IPS DF 6.9 (cell line): Measurements from ENCODE around the gene KDM4C.

Source experiments
- DNase-seq: peaks from one replicate; pipeline ENCODE4 v3.0.0-alpha.2; 2013; ENCODE audit warnings: low read depth, low spot score
- H3K27ac ChIP-seq: one replicate; pipeline ENCODE4 v1.5.1; 2013; ENCODE audit warnings: low read length, control low read depth
- H3K27me3 ChIP-seq: 2 replicates; pipeline ENCODE4 v1.6.1; 2013; ENCODE audit warnings: mild to moderate bottlenecking, low read length; ENCODE audit not compliant: control insufficient read depth, insufficient read depth
- H3K36me3 ChIP-seq: 2 replicates; pipeline ENCODE4 v1.6.1; 2013; ENCODE audit warnings: low read length; ENCODE audit not compliant: control insufficient read depth, insufficient read depth
- H3K4me1 ChIP-seq: 2 replicates; pipeline ENCODE4 v1.6.1; 2013; ENCODE audit warnings: low read length; ENCODE audit not compliant: control insufficient read depth, insufficient read depth
- H3K4me3 ChIP-seq: 2 replicates; pipeline ENCODE4 v1.5.1; 2013; ENCODE audit warnings: mild to moderate bottlenecking, low read length
- H3K9me3 ChIP-seq: 2 replicates; pipeline ENCODE4 v1.6.1; 2013; ENCODE audit warnings: low read length, inconsistent platforms; ENCODE audit not compliant: control insufficient read depth, insufficient read depth
- WGBS: extraction: QIAGEN DNeasy Blood & Tissue Kit; methylation state at CpG from one replicate; pipeline ENCODE4 v1.1.7; 2013; ENCODE audit warnings: mixed read lengths, missing lambda C conversion rate; ENCODE audit not compliant: insufficient read length, insufficient coverage; 5-methylcytosine and 5-hydroxymethylcytosine counted together

KDM4C gene

GRCh38 chr9:7085357-7085756, 327.6 kb downstream of the KDM4C start:
- no peak for DNase-seq
- no CpG with 5 or more reads among the region's 4 CpGs for WGBS
- Histone ChIP-seq H3K4me3 (no peak overlapping the region), H3K9me3 (no peaks in the 10 kb centered on the region), H3K27ac (no peak overlapping the region), H3K27me3 (no peaks in the 10 kb centered on the region), H3K36me3 (no peaks in the 10 kb centered on the region), H3K4me1 (no peaks in the 10 kb centered on the region)

- H3K27me3 ChIP-seq, result no peaks in the 10 kb centered on the region
- H3K4me3 ChIP-seq, result no peak overlapping the region
- H3K36me3 ChIP-seq, result no peaks in the 10 kb centered on the region
- DNase-seq, result no peak
- no peak overlapping the region for H3K27ac ChIP-seq
- no peaks in the 10 kb centered on the region for H3K9me3 ChIP-seq
- no peaks in the 10 kb centered on the region for H3K4me1 ChIP-seq
- WGBS, result no CpG with 5 or more reads among the region's 3 CpGs
Observed at GRCh38 chr9:7086389-7086788, 328.6 kb downstream of the KDM4C start.

- no CpG with 5 or more reads among the region's 3 CpGs for WGBS
- Histone ChIP-seq H3K9me3 (no peaks in the 10 kb centered on the region), H3K4me3 (no peak overlapping the region), H3K27ac (no peak overlapping the region), H3K27me3 (no peaks in the 10 kb centered on the region), H3K36me3 (no peaks in the 10 kb centered on the region), H3K4me1 (no peaks in the 10 kb centered on the region)
- DNase-seq, result no peak
Observed at GRCh38 chr9:7088611-7089010, 330.8 kb downstream of the KDM4C start.

- H3K27ac ChIP-seq, result no peak overlapping the region
- DNase-seq, result no peak
- H3K36me3 ChIP-seq, result no peaks in the 10 kb centered on the region
- no peaks in the 10 kb centered on the region for H3K4me1 ChIP-seq
- no CpG with 5 or more reads among the region's 5 CpGs for WGBS
- no peak overlapping the region for H3K4me3 ChIP-seq
- H3K9me3 ChIP-seq, result no peaks in the 10 kb centered on the region
- H3K27me3 ChIP-seq, result no peaks in the 10 kb centered on the region
Observed at GRCh38 chr9:7089406-7090193, 331.8 kb downstream of the KDM4C start.

GRCh38 chr9:7093040-7093439, 335.3 kb downstream of the KDM4C start:
- DNase-seq, result no peak
- Histone ChIP-seq H3K36me3 (no peaks in the 10 kb centered on the region), H3K4me1 (no peaks in the 10 kb centered on the region), H3K9me3 (no peaks in the 10 kb centered on the region), H3K4me3 (no peak overlapping the region), H3K27ac (no peak overlapping the region), H3K27me3 (no peaks in the 10 kb centered on the region)
- WGBS, result 100% methylated on average over 2 of the region's 4 CpGs

- no peaks in the 10 kb centered on the region for H3K4me1 ChIP-seq
- no CpG with 5 or more reads among the region's 2 CpGs for WGBS
- H3K27me3 ChIP-seq, result no peaks in the 10 kb centered on the region
- no peak overlapping the region for H3K4me3 ChIP-seq
- no peaks in the 10 kb centered on the region for H3K36me3 ChIP-seq
- DNase-seq, result no peak
- no peaks in the 10 kb centered on the region for H3K9me3 ChIP-seq
- H3K27ac ChIP-seq, result no peak overlapping the region
Observed at GRCh38 chr9:7094052-7094451, 336.3 kb downstream of the KDM4C start.

GRCh38 chr9:7094576-7094975, 336.8 kb downstream of the KDM4C start:
- Histone ChIP-seq H3K9me3 (peaks cover 2% of the 10 kb centered on the region; the same call in 1 of the 2 replicates), H3K27ac (no peak overlapping the region), H3K36me3 (no peaks in the 10 kb centered on the region; the same call in 1 of the 2 replicates), H3K4me1 (no peaks in the 10 kb centered on the region), H3K27me3 (no peaks in the 10 kb centered on the region), H3K4me3 (no peak overlapping the region)
- WGBS, result no CpG with 5 or more reads among the region's 3 CpGs
- no peak for DNase-seq

GRCh38 chr9:7095058-7095457, 337.3 kb downstream of the KDM4C start:
- Histone ChIP-seq H3K27me3 (no peaks in the 10 kb centered on the region), H3K9me3 (peaks cover 2% of the 10 kb centered on the region; the same call in 1 of the 2 replicates), H3K36me3 (no peaks in the 10 kb centered on the region; the same call in 1 of the 2 replicates), H3K4me1 (no peaks in the 10 kb centered on the region), H3K4me3 (no peak overlapping the region), H3K27ac (no peak overlapping the region)
- no peak for DNase-seq
- WGBS, result no CpG with 5 or more reads among the region's 3 CpGs

GRCh38 chr9:7097040-7097715, 339.4 kb downstream of the KDM4C start:
- no CpG with 5 or more reads among the region's 7 CpGs for WGBS
- no peak overlapping the region for H3K4me3 ChIP-seq
- H3K27ac ChIP-seq, result no peak overlapping the region
- H3K4me1 ChIP-seq, result no peaks in the 10 kb centered on the region
- H3K9me3 ChIP-seq, result peaks cover 2% of the 10 kb centered on the region; the same call in 1 of the 2 replicates
- H3K36me3 ChIP-seq, result no peaks in the 10 kb centered on the region; the same call in 1 of the 2 replicates
- no peak for DNase-seq
- no peaks in the 10 kb centered on the region for H3K27me3 ChIP-seq

GRCh38 chr9:7097785-7098752, 340.3 kb downstream of the KDM4C start:
- Histone ChIP-seq H3K36me3 (no peaks in the 10 kb centered on the region; the same call in 1 of the 2 replicates), H3K4me3 (no peak overlapping the region), H3K27me3 (no peaks in the 10 kb centered on the region), H3K27ac (no peak overlapping the region), H3K4me1 (no peaks in the 10 kb centered on the region), H3K9me3 (peaks cover 2% of the 10 kb centered on the region; the same call in 1 of the 2 replicates)
- no peak for DNase-seq
- WGBS, result 100% methylated on average over 1 of the region's 3 CpGs
